ENCODE measurements around the gene FAM177B.

GRCh38 chr1:222697826-222698225, 39.2 kb upstream of the FAM177B start:
- TF ChIP-seq EP300 (IDR thresholded peaks at IDR 0.05) (no peak), CTCF (IDR thresholded peaks at IDR 0.05) (no peak)
